Measurements from ENCODE around the gene NCKAP5. TPM values are rescaled to one million over a fixed set of nuclear protein-coding genes. Genes with fewer than 3 reads are reported as not detected.

NCKAP5 gene
- total and polyA plus RNA-seq, 2 of the 8 experiments (the other 6 are each of a cell fraction or from before 2014, with no cell fraction given), result 0.27 to 0.86 TPM

- TF ChIP-seq CHD7 (IDR thresholded peaks at IDR 0.05; ENCODE audit: insufficient replicate concordance, low read length), result no peak
- TF ChIP-seq RNF2 (IDR thresholded peaks at IDR 0.05; ENCODE audit: borderline replicate concordance, low read depth, low read length, missing control alignments, poor library complexity, severe bottlenecking), result no peak
- no peak for TF ChIP-seq KDM5A (IDR thresholded peaks at IDR 0.05; ENCODE audit: low read length)
Observed at GRCh38 chr2:133148187-133148586, 420.1 kb downstream of the NCKAP5 start (continued).
